Neutrophil (primary cell): ENCODE results near the gene PLK3.
A peak's percentile ranks its signal among the peaks of the same experiment; 100 is the strongest.

Source experiments
- H3K27ac ChIP-seq: fragments of 200-600 bp; sonication (generic); 2 replicates; pipeline ENCODE4 v1.5.1; 2016; ENCODE audit warnings: mild to moderate bottlenecking, moderate library complexity
- H3K27me3 ChIP-seq: fragments of 200-600 bp; sonication (generic); 2 replicates; pipeline ENCODE4 v1.6.0; 2016; ENCODE audit warnings: mild to moderate bottlenecking
- H3K36me3 ChIP-seq: fragments of 200-600 bp; sonication (generic); 2 replicates; pipeline ENCODE4 v1.5.1; 2017
- H3K4me1 ChIP-seq, 2 experiments: fragments of 200-600 bp in 1 of 2; sonication (generic) in 1 of 2; 1 replicate in 1 of 2; 2 replicates in 1 of 2; pipeline versions ENCODE4 v1.5.1 to v1.6.1; 2013 to 2016; ENCODE audit warnings: low read depth in 1 of 2, low read length in 1 of 2, mild to moderate bottlenecking in 1 of 2, moderate library complexity in 1 of 2; ENCODE audit not compliant: control insufficient read depth in 1 of 2, insufficient read depth in 1 of 2
- H3K4me3 ChIP-seq, 2 experiments: fragments of 200-600 bp in 1 of 2; sonication (generic) in 1 of 2; 1 replicate in 1 of 2; 2 replicates in 1 of 2; pipeline ENCODE4 v1.5.1; 2013 to 2016; ENCODE audit warnings: low read depth in 1 of 2, low read length in 1 of 2, mild to moderate bottlenecking in 1 of 2, moderate library complexity in 1 of 2
- H3K9me3 ChIP-seq: fragments of 200-600 bp; sonication (generic); 2 replicates; pipeline ENCODE4 v1.5.1; 2016
- CTCF ChIP-seq: fragments of 200-600 bp; sonication (generic); IDR thresholded peaks from 2 replicates; pipeline ENCODE4 v1.5.1; 2016; ENCODE audit warnings: antibody characterized with exemption

The PLK3 gene

DNA sequence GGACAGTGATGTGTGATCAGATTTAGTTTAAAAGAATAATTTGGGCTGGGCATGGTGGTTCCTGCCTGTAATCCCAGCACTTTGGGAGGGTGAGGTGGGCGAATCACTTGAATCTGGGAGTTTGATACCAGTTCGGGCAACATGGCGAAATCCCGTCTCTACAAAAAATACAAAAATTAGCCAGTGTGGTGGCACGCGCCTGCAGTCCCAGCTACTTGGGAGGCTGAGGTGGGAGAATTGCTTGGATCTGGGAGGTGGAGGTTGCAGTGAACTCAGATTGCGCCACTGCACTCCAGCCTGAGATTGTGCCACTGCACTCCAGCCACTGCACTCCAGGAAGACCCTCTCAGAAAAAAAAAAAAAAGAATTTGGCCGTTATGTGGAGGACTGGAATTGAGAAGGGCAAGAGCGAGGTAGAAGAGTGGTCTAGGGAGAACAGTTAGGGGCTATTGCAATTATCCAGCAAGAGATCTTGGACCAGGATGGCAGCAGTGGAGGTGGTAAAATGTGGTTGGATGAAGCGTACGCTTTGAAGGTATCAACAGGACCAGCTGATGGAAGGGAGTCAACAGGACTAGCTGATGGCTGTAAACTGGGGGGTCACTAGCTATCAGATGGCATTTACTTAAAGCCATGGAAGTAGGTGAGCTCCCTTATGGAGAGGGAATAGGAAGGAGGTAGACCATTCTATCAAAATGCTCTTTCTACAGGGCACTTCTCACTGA is 17.8 kb downstream of the PLK3 start:
- H3K4me1 ChIP-seq, result peaks cover 24 to 31% of the 10 kb centered on the region in 2 experiments
- peak overlapping the region; percentile 92 for H3K27ac ChIP-seq
- no peak overlapping the region for H3K4me3 ChIP-seq
- no peaks in the 10 kb centered on the region for H3K27me3 ChIP-seq
- TF ChIP-seq CTCF, result no peak
- no peaks in the 10 kb centered on the region for H3K36me3 ChIP-seq
- no peaks in the 10 kb centered on the region for H3K9me3 ChIP-seq

DNA sequence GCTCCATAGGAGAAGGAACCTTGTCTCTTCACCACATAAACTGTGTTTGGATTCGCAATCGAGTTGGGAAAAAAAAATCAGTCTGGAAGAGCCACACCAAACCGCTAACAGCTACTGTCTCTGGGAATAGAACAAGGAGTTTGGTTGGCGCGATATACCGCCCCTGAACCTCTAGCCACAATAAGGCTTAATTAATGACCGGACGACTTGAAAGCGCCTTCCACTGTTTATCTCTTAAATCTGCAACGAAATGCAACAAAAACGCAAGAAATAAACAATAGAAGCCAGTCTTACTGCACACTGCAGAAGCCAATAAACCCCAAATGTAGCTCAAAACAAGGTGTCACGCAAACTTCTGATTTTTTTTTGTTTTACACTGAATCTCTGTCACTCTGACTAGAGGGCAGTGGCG is 19.0 kb downstream of the PLK3 start:
- no peak for TF ChIP-seq CTCF

DNA sequence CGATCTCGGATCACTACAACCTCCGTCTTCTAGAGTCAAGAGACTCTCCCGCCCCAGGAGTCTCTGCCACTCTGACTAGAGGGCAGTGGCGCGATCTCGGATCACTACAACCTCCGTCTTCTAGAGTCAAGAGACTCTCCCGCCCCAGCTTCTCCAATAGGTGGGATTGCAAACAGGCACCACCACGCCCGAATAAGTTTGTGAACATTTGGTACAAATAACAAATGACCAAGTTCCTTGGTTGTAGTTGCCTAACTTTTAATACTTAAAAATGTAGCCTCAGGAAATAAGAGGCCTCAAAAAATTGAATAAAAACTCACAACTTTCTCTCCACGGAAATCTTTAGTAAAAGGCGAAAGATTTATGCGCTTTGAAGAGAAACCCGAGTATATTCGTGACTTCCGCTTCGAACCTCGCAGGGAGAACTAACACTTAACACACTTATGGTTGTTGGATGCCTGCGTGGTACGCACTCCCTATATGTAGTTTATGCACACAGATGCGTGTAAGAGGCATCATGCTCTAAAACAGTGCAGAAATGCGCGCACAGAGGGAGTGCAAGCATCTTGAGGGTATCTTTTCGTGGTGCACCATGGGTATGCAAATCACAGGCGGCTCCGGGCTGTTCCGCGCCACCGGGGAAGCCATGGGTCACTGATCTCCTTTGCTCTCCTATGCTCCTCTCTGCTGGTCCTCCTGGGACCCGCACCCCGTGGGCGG is 19.6 kb downstream of the PLK3 start:
- H3K4me3 ChIP-seq, result peak overlapping the region; percentile 66 to 75
- TF ChIP-seq CTCF, result peak; percentile 66
- peak overlapping the region; percentile 92 for H3K27ac ChIP-seq
- no peaks in the 10 kb centered on the region for H3K9me3 ChIP-seq
- no peaks in the 10 kb centered on the region for H3K27me3 ChIP-seq
- no peaks in the 10 kb centered on the region for H3K36me3 ChIP-seq
- peaks cover 16 to 17% of the 10 kb centered on the region in 2 experiments for H3K4me1 ChIP-seq

More for the DNA sequence above, 19.0 kb downstream of the PLK3 start:
- Histone ChIP-seq H3K4me1 (peaks cover 16 to 18% of the 10 kb centered on the region in 2 experiments), H3K36me3 (no peaks in the 10 kb centered on the region), H3K4me3 (peak overlapping the region; percentile 66 to 75), H3K27me3 (no peaks in the 10 kb centered on the region), H3K9me3 (no peaks in the 10 kb centered on the region), H3K27ac (peak overlapping the region; percentile 92)

- H3K4me1 ChIP-seq, result peaks cover 16 to 17% of the 10 kb centered on the region in 2 experiments
- H3K27me3 ChIP-seq, result no peaks in the 10 kb centered on the region
- peak overlapping the region; percentile 92 for H3K27ac ChIP-seq
- H3K4me3 ChIP-seq, result peak overlapping the region; percentile 66 to 75
- no peak for TF ChIP-seq CTCF
- no peaks in the 10 kb centered on the region for H3K36me3 ChIP-seq
- no peaks in the 10 kb centered on the region for H3K9me3 ChIP-seq
These were observed 20.4 kb downstream of the PLK3 start for GRCh38 chr1:44820328-44821239.

- TF ChIP-seq CTCF, result no peak
- H3K27ac ChIP-seq, result no peak overlapping the region
- H3K27me3 ChIP-seq, result no peaks in the 10 kb centered on the region
- no peak overlapping the region for H3K4me3 ChIP-seq
- H3K4me1 ChIP-seq, result peaks cover 19 to 20% of the 10 kb centered on the region in 2 experiments
- no peaks in the 10 kb centered on the region for H3K36me3 ChIP-seq
- no peaks in the 10 kb centered on the region for H3K9me3 ChIP-seq
These were observed 21.1 kb downstream of the PLK3 start for GRCh38 chr1:44821240-44821715.
